Stimulated activated CD4-positive, alpha-beta T cell treated with anti-CD3 and anti-CD28 coated beads, Interleukin-4, amount 100 ng/mL, for 4 hours (primary cell): ENCODE results near the gene USP9Y.

ENCODE experiments used
- DNase-seq, 2 experiments: peaks; one replicate each; pipeline ENCODE4 v3.0.0-alpha.2; 2020

Gene USP9Y

DNA sequence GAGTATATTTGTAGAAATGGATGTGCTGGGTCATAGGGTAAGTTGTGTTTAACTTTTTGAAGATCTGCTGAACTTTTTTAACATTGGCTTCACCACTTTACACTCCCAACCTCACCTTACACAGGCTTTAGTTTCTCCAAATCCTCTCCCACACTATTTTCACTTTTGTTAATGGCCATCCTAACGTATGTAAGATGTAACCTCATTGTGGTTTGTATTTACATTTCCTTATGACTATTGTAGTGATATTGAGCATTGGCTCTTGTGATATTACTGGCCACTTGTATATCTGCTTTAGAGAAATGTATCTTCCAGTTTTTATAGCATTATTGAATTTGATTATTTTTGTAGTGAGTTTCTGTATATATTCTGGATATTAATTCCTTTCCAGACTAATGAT lies 93.0 kb downstream of the USP9Y start:
- no peak for DNase-seq

DNA sequence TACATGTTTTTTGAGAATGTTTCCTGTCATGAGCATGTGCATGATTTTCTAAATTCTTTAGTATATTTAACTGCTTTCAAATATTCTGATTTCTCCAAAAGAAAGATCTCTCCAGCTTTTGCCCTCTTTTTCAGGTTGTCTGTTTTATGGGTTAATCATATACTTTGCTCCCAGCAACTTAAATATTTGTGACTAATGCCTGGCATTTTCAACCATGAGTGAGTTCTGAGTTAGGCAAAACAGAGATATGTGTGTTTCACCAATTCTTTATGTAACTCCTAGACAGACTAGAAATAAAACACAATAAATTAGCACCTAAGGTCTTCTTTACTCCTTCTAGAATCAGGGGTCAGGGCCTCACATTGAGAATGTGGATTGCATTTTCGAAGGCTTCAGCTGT lies 107.0 kb downstream of the USP9Y start:
- no peak for DNase-seq

DNA sequence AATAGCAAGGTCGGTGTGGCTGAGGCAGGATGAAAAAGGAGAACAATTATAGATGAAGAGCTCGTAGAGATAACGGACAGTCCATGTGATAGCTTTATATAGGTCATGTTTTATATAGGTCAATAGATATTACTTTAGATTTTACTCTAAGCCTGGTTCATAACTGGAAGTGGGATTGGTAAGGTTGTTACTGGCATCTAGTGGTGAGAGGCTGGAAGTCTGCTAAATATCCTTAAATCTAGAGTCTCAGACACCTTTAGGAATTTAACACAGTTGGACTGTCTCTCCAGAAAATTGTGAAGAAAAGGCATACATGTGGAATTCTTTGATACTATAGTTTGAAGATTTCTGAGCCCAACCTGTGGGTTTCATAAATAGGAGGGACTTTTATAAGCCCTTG lies 108.0 kb downstream of the USP9Y start:
- no peak for DNase-seq

DNA sequence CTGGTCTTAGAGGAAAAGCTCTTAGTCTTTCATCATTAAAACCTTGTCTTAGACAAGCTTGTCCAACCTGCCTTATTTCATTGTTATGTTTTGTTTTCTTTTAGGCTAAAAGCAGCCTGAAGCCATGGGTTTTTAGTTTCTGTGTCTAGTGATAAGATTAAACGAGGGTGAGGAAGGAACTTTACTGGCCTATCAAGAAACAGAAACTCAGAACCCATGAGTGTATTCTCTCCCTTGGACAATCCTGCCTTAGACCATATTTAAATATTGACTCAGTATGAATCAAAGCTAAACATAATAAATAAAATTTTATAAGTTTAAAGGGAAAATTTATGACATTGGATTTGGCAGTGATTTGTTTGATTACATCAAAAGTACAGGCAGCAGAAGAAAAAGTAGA lies 122.4 kb downstream of the USP9Y start:
- DNase-seq, result no peak

DNA sequence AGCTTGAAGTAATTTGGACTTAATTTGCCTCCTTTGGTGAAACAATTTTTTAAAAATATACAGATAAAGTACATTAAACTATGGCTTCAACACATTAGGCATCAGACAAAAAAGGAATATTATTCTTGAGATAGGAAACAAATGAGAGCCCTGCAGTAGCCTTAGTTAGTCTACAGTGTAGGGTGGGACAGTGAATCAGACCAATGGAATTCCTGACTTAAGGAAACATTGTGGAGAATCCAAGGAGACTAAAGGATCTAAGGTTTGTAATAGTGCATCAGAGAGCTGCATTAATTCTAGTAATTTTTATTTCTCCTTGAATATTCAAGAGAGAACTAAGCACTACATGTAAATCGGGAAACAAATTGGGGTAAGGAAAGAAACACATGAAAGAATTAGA lies 125.8 kb downstream of the USP9Y start:
- no peak for DNase-seq

DNA sequence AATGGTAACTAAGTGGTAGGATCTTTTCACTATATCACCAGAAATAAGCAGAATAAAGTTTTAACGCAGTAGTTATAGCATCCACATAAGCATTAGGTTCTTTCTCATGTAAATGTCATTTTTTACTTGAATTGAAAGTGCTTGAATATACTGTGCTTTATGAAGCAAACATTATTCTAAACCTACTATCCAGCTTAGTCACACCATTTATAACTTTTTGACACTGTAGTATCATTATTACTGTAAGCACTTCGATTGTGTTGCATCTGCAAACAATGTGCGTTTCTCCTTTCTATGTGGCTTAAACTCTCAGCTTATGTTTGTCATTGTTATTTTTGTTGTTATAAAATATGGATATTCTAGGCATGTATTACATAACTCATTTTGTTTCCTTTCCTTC lies 132.3 kb downstream of the USP9Y start:
- DNase-seq, result no peak

DNA sequence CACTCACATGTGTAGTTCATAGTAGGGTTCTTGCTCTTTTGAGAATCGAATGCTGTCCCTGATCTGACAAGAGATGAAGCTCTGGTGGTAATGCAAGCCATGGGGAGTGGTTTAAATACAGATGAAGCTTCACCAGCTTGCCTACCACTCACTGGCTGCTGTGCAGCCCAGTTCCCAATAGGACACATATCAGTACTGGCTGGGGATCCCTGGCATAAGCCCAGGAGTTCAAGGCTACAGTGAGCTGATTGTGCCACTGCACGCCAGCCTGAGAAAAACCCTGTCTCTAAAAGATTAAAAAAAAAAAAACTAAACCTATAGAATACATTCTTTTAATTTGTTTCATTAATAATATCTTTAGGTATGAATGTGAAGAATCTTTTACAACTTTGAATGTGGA lies 136.5 kb downstream of the USP9Y start:
- no peak for DNase-seq

DNA sequence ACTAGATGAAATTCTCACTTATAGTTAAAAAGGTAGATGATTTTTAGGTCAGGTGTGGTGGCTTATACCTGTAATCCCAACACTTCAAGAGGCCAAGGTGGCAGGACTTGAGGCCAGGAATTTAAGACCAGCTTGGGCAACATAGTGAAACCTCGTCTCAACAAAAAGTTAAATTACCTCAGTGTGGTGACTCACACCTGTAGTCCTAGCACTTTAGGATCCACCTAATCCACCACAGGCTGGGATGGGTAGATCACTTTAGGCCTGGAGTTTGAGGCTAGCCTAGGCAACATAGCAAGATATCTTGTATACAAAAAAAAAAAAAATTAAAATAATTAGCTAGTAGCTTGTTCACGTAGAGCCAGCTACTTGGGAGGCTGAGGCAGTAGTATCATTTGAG lies 140.3 kb downstream of the USP9Y start:
- no peak for DNase-seq

DNA sequence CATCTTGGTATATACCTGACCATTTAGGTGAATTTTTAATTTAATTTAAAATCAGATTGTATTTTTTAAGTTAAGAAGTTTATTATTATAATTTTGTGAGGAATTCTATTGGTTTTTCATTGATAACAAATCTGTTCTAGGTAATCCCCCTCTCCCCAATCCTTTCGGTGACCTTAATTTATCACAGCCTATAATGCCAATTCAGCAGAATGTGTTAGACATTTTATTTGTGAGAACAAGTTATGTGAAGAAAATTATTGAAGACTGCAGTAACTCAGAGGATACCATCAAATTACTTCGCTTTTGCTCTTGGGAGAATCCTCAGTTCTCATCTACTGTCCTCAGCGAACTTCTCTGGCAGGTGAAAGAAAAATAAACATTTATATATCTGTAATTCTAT lies 145.8 kb downstream of the USP9Y start:
- no peak for DNase-seq

DNA sequence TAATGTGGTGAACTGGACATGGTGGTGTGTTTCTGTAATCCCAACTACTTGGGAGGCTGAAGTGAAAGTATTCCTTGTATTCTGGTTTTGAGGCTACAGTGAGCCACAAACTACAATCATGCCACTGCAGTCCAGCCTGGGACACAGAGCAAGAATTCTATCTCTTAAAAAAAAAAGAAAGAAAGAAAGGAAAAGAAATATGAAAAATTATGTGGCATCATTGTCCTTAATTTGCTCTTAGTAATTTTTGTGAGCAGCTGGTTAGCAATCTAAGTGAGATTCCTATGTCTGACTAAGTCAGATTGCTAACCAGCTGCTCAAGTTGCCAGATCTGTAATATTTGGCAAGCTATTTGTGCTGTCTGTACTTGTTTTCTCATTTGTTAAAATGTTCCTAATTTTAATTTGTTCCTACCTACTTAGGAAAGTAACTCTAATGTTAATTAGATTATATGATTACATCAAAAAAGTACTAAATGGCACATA lies 154.8 kb downstream of the USP9Y start:
- no peak for DNase-seq

DNA sequence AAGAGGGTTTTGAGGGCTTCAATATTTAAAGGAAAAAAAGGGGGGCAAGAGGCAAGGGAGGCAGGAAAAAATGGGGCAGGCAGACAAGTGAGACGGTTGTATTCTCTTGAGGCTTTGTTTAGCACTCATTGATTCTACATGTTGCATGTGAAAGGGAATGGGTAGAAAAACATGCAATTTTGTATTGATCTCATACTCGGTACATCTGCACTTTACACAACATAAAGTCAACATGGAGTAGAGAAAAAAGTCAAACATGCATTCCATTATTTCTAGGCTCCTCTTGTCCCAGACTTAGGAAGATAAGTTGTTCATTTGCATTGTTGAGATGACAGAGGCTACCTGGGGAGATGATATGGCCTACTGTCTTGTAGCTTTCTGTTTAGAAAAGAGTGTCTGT lies 166.9 kb downstream of the USP9Y start:
- no peak for DNase-seq

DNA sequence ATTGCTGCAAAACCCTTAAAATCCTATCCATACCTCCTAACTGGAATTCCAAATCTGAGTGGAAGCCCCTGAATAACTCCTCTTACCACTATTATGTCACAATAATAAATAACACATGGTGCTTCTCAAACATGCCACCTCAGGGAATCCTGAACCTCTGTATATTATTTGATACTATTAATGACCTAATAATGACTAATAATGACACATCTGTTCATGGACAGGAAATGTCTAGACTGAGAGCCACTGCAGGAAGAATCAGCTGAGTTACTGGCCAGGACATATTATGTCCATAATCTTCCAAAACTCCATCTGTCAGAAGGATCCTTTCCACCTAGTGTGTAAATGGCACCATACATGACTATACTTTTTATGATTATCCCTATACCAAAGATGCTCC lies 195.9 kb downstream of the USP9Y start:
- no peak for DNase-seq

DNA sequence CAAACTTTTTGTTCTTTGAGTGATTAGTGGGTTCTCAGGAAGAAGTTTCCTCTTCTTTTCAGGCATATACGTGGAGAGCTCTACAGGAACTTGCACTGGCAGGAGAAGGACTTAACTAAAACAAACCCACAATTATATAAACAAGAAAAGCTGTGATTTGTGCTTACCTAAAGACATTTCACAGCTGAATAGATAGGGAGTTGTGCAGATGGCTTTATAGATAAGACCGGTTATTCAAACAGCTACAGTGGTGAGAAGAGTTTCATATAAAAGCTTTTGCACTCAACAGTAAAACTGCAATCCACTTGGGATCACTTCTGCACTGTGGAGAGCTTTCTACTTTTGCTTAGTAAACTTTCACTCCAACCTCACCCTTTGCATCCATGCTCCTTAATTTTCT lies 197.6 kb downstream of the USP9Y start:
- no peak for DNase-seq

DNA sequence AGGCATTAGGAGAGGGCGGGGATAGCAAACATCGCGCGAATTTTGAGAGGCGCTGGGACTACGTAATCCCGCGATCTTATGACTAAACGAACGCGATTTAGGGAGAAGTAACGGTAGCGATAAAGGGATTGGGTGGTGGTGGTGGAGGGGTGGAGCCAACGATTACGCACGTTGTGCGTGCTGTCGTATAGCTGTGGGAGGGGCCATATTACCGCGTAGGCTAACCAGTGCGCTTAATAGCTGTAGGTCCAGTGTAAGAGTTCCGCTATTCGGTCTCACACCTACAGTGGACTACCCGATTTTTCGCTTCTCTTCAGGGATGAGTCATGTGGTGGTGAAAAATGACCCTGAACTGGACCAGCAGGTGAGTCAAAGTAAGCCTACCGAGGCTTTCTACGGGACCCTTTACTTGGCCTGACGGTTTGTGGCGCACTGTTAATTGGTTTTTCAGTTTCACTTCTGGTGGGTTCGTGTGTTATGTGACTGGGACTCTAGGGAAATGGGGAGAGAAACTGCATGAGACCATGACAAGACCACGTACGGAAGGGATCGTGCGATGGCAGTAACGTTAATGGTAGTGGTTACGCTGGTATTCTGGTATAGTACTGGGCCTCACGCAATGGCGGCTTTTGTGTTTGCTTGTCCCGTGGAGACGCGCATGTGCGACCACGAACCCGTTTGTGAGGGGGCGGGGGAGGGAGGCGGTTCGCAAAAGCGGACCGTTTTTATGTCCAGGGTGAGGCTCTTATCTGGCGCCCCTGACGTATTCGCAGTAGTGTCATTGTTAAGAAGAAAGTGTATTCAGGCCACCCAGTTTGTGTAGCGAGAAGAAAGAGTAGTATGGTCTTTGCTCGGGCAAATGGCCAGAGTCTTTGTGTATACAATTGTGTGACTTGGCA lies 203.8 kb downstream of the USP9Y start, which contains the start of gene DDX3Y:
DDX3Y (plus strand) TSS at position 251 of the 899 bp plus-strand sequence; CDS start at position 320, 69 bp downstream.
- peak; percentile 63 to 87 for DNase-seq

DNA sequence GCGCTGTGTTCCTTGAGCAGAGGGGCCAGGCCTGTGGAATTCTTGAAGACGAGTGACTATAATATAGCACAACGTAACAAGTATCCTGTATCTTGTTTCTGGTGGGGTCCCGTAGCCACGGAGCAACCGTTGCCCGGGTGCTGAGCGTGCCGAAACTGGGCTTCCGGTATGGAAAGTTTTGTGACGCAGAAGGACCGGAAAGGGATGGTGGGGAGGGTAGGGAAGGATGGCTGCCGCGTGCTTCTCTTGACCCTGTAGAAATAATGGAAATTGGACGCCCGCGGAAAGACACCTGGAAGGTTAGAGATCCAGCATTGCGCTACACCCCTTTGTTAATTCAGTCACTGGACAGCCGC lies 204.5 kb downstream of the USP9Y start:
- peak; percentile 50 to 72 for DNase-seq

DNA sequence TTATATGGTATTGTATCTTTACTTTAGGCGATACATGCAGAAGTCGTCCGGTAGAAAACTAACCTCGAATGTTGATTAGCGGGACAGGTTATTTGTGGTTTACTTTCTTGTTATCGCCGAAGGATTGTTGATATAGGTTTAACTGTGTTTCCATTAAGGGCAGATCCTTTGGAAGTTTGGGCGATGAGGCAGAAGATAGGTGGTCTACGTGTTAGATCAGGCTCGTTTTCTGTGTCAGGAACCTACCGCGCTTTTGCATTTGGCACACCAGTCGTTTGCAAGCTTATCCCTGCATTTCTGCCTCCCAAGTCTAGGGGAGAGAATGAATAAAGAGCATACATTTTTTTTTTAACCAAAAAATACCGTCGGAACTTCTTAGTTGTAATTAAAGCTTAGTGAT lies 204.9 kb downstream of the USP9Y start:
- no peak for DNase-seq
